Measurements from ENCODE around the gene ADORA1. TPM values are rescaled to one million over a fixed set of nuclear protein-coding genes. Genes with fewer than 3 reads are reported as not detected.

Gene ADORA1
- total and polyA plus RNA-seq, 2 donors (not counting 3 experiments of a cell fraction or from before 2014, with no cell fraction given): 0.15 TPM; not detected in 1

GRCh38 chr1:203210988-203211387, 83.5 kb downstream of the ADORA1 start:
- Histone ChIP-seq H3K4me2 (ENCODE audit: insufficient read depth, low read length) (no peak overlapping the region), H3K9me1 (replicated peaks; ENCODE audit: control insufficient read depth, extremely low read depth, insufficient read depth, low read length) (no peaks in the 10 kb centered on the region), H3K36me3 (ENCODE audit: control insufficient read depth in 2 of 2, extremely low read depth in 1 of 2, insufficient read depth in 2 of 2, low read length in 2 of 2) (no peaks in the 10 kb centered on the region), H4K20me1 (replicated peaks; ENCODE audit: control insufficient read depth, extremely low read depth, insufficient read depth, low read length) (no peaks in the 10 kb centered on the region), H2AFZ (ENCODE audit: low read depth, low read length) (no peak overlapping the region), H3K27me3 (ENCODE audit: control insufficient read depth in 2 of 2, insufficient read depth in 2 of 2, low read length in 2 of 2) (peaks cover 3 to 8% of the 10 kb centered on the region in 2 experiments), H3K4me1 (ENCODE audit: control insufficient read depth, extremely low read depth, insufficient read depth, low read length) (no peaks in the 10 kb centered on the region), H3K4me3 (replicated peaks in 1 of 3; ENCODE audit: insufficient read depth in 1 of 3, low read depth in 1 of 3, low read length in 3 of 3) (no peak overlapping the region), H3K9ac (replicated peaks; ENCODE audit: extremely low read depth, insufficient read depth, low read length) (no peak overlapping the region), H3K27ac (ENCODE audit: insufficient read depth, low read depth, low read length) (no peak overlapping the region), H3K9me3 (replicated peaks; ENCODE audit: control insufficient read depth, insufficient read depth, low read length) (no peaks in the 10 kb centered on the region), H3K79me2 (ENCODE audit: control insufficient read depth, insufficient read depth, low read length) (no peaks in the 10 kb centered on the region)
- DNase-seq (ENCODE audit: low read depth, low spot score) (no peak), FAIRE-seq (no peak)
- POLR2A ChIA-PET: no interaction called here
- intact Hi-C loops (cut with micrococcal nuclease) (no loop called here), dilution Hi-C loops (cut with MboI; ENCODE audit: extremely low pct_ligation_motif_present, low sequenced_read_pairs) (no loop called here)
- BruUV-seq (replicated peaks): no TSS peak
- TF ChIP-seq GATA2 (IDR thresholded peaks at IDR 0.05; ENCODE audit: insufficient read depth, insufficient read length, low read depth, low read length) (no peak), POLR2A (IDR thresholded peaks at IDR 0.05; ENCODE audit: low read depth, low read length) (no peak), POLR2AphosphoS5 (IDR thresholded peaks at IDR 0.05; ENCODE audit: insufficient read depth, low read depth, low read length) (no peak), MYC (IDR thresholded peaks at IDR 0.05; ENCODE audit: low read depth, low read length) (no peak), CTCF (IDR thresholded peaks at IDR 0.05; ENCODE audit: extremely low read depth in 1 of 2, insufficient read depth in 1 of 2, low read depth in 1 of 2, low read length in 2 of 2) (no peak), EZH2 (IDR thresholded peaks at IDR 0.05; ENCODE audit: borderline replicate concordance, low read depth, low read length, severe bottlenecking) (no peak), JUN (IDR thresholded peaks at IDR 0.05; ENCODE audit: borderline replicate concordance, insufficient read depth, insufficient read length, low read depth) (no peak), FOS (IDR thresholded peaks at IDR 0.05; ENCODE audit: borderline replicate concordance, insufficient read depth, low read length) (no peak)
- TF ChIP-seq, protein P1, sequence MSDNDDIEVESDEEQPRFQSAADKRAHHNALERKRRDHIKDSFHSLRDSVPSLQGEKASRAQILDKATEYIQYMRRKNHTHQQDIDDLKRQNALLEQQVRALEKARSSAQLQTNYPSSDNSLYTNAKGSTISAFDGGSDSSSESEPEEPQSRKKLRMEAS (IDR thresholded peaks at IDR 0.05; ENCODE audit: insufficient read depth, insufficient read length): no peak
- CTCF ChIA-PET: interaction anchor here (3.4 to 8.7 kb wide), 2 partner anchors 93 to 169 kb away, joined by 16 to 363 read pairs; no protein-coding TSS in a partner anchor
